Activated naive CD8-positive, alpha-beta T cell treated with anti-CD3 and anti-CD28 coated beads, Interleukin-2, amount 50 U/mL, for 16 hours (primary cell): ENCODE results near the gene GTPBP3.
"Not testable (repeated sequence)": the region's sequence is repeated elsewhere in the genome, so short reads cannot be mapped to it uniquely, and the experiment has no call there.

ENCODE experiments used
- DNase-seq: peaks from one replicate; pipeline ENCODE4 v3.0.0-alpha.2; 2020; ENCODE audit warnings: low read depth, low spot score

Gene GTPBP3, protein sequence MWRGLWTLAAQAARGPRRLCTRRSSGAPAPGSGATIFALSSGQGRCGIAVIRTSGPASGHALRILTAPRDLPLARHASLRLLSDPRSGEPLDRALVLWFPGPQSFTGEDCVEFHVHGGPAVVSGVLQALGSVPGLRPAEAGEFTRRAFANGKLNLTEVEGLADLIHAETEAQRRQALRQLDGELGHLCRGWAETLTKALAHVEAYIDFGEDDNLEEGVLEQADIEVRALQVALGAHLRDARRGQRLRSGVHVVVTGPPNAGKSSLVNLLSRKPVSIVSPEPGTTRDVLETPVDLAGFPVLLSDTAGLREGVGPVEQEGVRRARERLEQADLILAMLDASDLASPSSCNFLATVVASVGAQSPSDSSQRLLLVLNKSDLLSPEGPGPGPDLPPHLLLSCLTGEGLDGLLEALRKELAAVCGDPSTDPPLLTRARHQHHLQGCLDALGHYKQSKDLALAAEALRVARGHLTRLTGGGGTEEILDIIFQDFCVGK

DNA sequence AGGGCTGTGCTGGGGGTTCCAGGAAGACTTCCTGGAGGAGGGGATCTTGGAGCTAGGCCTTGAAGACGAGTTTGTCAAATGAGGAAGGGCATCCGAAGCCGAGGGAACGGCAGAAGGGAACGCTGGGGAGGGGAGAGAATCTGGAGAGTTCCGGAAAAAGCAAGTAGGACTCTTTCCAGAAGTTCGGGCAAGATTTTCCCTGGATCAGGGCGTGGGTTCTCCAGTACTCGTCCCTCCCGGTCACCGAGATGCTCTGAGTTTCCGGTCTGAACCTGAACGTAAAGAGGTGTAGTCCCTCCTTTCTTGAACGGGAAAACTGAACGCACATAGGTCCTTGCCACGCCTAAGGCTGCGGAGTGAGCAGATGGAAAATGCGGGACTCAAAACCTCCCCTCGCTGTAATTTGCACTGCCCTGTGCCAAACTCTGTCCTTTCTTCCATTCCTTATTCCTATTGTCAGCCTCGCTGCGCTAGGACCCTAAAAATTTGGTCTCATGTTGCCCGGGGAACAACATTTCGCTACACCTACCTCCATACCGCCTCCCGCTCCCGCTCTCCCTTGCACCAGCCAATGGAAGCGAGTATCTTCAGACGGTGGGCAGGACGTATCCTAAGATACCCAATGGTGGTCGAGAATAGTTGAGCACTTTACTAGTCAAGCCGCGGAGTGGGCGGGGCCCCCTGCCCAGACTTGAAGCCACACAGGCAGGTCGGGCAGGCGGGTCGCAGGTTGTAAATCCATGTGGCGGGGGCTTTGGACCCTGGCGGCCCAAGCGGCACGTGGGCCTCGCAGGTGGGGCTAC, at the start of gene GTPBP3:
GTPBP3 (plus strand) TSS at position 682 of the 803 bp plus-strand sequence; CDS start at position 741, 59 bp downstream.
- peak; percentile 94 for DNase-seq

- DNase-seq: no peak
Observed at GRCh38 chr19:17289489-17289888, 47.9 kb upstream of the GTPBP3 start.

DNA sequence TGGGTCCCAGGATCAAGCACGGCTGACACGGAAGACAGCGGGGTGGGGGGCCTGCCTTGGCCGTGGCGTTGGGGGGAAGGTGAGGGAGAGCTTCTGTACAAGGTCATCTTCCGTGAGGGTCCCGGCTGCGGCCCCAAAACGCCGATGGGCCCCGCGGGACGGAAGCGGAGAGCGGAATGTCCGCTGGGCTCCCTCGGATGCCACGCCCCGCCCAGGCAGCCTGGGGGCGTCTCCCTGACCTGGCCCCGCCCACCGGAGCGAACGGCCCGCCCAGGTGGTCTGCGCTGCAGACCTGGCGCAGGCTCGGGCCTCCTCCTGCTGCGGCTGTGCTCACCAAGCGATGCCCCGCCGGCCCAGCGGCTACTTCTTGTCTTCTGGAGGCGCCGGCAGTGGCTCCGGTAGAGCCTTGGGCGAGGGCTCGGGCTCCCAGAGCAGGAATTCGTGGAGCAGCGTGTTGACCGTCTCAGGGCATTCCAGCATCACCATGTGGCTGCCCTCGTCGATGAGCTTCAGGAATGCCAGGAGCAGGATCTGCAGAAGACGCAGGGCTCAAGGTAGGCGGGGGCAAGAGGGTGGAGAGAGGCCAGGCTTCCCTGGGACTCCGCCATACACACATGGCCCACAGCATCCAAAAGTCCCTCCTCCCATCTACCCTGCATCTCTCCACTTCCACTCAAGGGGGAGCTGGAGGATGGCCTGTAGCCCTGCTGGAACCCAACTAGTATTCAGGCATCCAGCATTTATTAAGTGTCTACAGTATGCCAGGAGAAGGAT, 44.9 kb upstream of the GTPBP3 start:
- DNase-seq: peak; percentile 62

DNA sequence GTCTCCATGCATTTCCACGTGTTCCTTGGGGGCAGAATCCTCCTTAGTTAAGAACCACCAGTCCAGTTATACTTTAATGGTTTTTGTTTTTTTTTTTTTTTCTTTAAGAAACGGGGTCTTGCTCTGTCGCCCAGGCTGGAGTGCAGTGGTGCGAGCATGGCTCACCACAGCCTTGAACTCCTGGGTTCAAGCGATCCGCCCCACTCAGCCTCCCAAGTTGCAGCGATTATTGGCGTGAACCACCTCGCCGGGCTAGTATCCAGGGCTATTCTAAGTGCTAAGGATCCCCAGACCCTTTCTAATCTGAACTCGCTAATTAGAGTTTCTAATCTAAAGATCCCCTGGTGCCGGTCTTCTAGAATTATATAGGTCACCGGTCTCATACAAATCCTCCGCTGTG, 43.7 kb upstream of the GTPBP3 start:
- no peak for DNase-seq

- peak; percentile 24 for DNase-seq
Observed at GRCh38 chr19:17294051-17294891, 43.1 kb upstream of the GTPBP3 start.

DNA sequence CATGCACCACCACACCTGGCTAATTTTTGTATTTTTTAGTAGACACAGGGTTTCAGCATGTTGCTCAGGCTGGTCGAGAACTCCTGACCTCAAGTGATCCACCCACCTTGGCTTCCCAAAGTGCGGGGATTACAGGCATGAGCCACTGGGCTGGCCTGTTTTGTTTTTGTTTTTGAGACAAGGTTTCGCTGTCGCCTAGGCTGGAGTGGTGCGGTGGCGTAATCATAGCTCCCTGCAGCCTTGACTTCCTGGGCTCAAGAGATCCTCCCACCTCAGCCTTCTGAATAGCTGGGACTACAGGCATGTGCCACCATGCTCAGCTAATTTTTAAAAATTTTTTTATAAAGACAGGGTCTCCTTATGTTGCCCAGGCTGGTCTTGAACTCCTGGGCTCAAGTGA, 41.8 kb upstream of the GTPBP3 start:
- not testable (repeated sequence) for DNase-seq

DNA sequence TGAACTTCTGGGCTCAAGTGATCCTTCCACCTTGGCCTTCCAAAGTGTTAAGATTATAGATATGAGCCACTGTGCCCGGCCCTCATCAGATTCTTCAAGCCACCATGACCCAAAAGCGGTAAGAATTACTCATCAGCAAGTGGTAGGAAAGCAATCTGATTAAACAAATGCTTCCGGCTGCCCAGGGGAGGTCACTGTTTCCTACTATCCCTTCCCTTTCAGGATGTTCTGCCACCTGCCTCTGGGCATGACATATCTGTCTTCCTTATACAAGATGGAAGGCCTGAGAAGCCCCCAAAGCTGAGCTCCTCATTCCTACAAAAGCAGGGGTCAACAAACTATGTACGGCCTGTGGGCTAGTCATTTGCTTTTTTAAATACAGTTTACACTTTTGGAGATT, 41.1 kb upstream of the GTPBP3 start:
- no peak for DNase-seq

- DNase-seq: no peak
Observed at GRCh38 chr19:17296976-17297375, 40.4 kb upstream of the GTPBP3 start.

DNA sequence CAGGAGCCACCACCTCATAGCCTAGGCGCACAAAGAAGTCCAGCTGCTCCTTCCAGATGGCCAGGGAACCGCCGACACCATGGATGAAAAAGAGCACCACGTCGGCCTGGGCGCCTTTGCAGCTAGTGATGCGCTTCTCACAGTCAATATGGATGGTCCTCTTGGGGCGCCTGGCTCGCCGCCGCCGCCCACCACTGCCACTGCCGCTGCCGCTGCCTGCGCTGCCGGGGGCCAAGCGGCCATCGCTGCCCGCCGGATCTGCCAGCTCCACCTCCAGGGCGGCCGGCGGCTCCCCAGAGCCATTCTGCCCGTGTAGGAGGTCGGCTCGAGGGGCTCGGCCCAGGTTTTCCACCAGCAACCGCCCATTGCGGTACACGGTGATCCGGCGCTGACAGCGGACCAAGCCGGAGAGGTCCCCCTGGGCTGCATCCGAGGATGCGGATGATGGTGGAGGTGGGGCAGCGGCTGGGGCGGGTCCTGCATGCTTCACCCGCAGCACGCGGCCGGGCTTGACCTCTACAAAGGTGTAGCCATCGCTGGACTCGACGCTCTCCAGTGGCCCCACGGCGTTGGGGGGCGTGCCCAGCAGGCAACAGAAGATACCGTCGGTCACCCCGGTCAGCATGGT, 36.2 kb upstream of the GTPBP3 start:
- no peak for DNase-seq

GRCh38 chr19:17302391-17303166, 34.8 kb upstream of the GTPBP3 start:
- no peak for DNase-seq

DNA sequence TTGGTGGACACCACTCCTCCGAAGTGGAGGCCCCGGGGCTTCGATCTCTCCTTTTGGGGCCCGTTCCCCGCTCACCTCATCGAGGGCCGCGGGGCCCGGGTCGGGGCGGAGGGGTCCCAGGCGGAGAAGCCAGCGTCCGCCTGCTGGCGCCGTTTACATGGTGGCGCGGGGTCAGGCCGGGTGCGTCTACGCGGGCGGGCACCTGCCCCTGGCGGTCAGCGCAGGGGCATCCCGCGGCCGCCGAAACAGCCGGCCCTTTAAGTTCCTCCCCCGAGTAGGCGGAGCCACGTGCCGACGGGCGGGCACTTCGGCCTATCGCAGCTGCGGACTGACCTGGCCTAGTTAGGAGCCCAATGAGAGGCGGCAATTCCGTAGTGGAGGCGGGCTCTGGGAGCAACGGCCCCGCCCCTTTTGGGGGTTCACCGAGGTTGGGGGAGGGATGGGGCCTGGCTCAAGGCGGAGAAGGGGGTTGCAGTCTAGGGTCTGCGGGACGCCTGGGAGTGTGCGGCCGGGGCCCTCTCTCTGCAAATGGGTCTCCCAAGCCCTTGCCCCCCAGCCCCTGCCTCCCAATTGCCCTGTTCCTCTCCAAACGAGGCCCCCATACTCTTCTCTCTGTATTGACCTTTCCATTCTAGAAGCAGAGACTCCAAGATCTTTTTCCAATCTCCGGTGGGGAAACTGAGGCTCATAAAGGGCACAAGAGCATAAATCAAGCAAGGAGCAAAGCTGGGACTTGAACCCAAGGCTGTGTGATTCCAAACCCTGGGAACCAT, 34.0 kb upstream of the GTPBP3 start, which contains the start of gene ABHD8:
ABHD8 (minus strand) TSS at position 259 of the 773 bp plus-strand sequence. CDS start 1,809 bp downstream, outside the sequence.
- DNase-seq: peak; percentile 86

DNA sequence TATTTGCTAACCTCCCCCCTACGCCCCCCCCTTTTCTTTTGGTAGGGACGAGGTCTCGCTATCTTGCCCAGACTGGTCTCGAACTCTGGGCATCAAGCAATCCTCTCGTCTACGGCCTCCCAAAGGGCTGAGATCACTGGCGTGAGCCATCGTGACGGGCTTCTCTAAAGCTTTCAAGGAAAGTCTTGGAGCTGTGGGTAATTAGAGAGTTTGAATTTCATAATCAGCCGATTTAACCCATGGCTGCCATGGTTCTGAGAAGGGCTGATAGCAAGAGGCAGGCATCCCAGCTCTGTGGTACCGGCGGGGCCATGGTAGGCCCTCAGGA, 33.4 kb upstream of the GTPBP3 start:
- no peak for DNase-seq

DNA sequence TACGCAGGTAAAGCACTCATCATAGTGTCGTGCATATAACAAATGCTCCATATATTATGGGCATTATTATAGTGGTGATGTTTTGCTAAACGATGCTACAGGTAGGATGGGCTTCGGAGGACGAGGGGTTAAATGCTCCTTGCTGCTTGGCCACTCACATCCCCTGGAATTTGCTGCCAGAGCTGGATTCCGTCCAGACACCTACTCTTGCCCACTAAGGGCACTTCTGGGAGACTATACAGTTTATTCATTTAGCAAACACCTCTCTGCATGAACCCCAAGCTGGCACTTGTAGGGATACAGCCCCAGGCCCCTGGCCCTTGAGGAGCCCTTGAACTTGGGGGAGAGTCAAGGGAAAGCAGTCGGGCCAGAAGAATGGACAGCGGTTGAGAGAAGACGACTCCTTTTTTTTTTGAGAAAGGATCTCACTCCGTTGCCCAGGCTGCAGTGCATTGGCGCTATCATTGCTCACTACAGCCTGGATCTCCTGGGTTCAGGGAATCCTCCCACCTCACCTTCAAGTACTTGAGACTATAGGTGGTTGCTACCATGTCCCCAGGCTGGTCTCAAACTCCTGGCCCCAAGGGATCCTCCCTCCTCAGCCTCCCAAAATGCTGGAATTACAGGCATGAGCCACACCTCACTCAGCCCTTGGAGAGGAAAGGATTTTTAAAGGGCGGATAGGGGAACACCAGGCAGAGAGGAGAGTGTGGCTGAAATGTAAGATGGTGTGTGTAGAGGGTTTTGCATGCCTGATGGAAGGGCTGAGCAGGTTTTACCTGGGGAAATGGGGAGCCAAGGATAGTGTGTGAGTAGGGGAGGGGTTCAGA, 32.8 kb upstream of the GTPBP3 start:
- no peak for DNase-seq

- no peak for DNase-seq
Observed at GRCh38 chr19:17305216-17305516, 32.2 kb upstream of the GTPBP3 start.

DNA sequence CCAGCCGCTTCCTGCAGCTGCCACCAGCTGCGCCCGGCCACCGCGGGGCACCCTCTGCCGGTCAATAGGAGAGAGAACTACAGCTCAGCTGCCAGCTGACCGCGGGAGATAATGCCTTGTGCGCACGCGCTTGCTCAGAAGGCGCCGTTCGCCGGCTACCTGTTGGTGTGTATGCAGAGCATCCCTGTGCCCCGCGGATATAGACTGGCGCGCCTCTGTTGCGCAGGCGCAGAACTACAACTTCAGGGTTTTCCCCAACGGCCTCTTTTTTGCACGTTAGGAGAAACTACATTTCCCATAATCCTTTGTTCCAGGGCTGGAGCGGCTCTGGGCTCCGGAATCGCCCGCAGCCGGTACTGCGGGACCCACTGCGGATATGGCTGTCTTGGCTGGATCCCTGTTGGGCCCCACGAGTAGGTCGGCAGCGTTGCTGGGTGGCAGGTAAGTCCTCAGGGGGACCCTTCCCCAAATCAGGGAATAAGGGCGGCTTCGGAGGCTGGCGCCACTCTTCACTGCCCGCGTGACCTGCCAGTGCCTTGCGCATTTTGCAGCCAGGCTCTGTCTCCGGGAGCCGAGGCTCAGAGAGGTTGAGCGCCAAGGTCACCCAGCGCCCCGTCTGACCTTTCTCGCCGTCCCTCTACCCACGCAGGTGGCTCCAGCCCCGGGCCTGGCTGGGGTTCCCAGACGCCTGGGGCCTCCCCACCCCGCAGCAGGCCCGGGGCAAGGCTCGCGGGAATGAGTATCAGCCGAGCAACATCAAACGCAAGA, 31.7 kb upstream of the GTPBP3 start, which contains the start of gene MRPL34:
MRPL34 (plus strand) TSS at position 356 of the 768 bp plus-strand sequence; CDS start at position 377, 21 bp downstream.
- peak; percentile 87 for DNase-seq

DNA sequence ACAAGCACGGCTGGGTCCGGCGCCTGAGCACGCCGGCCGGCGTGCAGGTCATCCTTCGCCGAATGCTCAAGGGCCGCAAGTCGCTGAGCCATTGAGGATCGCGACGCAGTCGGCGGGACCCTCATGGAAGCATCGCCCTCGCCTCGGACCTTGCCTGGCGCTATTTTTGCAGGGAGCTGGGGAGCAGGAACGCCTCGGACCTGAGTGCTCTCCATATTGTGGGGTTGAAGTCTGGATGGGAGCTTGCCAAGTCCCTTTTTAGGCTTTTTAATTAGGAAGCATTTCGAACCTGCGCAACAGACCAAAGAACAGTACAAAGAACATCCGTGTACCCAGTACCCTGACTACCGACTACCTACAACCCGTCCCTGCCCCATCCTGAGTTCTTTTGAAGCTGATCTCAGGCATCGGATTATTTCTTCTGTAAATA, 31.1 kb upstream of the GTPBP3 start:
- no peak for DNase-seq

DNA sequence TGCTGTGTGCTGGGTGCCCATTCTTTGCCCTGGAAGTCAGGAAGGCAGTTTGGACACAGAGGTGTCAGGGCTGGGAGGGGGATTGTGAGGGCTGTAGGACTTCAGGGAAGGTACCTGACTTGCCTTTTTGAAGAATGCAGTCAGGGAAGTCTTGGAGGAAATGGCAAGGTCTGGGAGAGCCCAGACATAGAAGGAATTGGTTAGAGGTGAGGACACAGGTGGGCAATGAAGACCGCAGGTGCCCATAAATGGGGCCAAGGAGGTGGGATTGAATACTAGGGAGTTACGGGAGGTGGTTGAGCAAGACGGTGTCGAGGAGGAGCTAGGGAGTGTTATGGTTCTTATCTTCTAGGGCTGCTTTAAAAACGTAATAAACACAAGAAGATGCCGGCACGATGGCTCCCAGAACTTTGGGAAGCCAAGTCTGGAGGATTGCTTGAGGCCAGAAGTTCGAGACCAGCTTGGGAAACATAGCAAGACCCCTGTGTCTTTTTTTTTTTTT, 29.4 kb upstream of the GTPBP3 start:
- no peak for DNase-seq
